Measurements from ENCODE around the gene SH3BP5.

Gene SH3BP5

GRCh38 chr3:15323063-15323462, 9.3 kb downstream of the SH3BP5 start:
- no peak for DNase-seq

- no peak for DNase-seq
Observed at GRCh38 chr3:15321349-15321748, 11.0 kb downstream of the SH3BP5 start.

- no peak for DNase-seq
Observed at GRCh38 chr3:15319575-15319974, 12.8 kb downstream of the SH3BP5 start.

GRCh38 chr3:15319136-15319535, 13.2 kb downstream of the SH3BP5 start:
- DNase-seq = no peak

GRCh38 chr3:15318661-15319060, 13.7 kb downstream of the SH3BP5 start:
- no peak for DNase-seq

GRCh38 chr3:15316998-15317435, 15.4 kb downstream of the SH3BP5 start:
- no peak for DNase-seq

- DNase-seq = no peak
Observed at GRCh38 chr3:15315003-15315402, 17.4 kb downstream of the SH3BP5 start.

GRCh38 chr3:15314276-15314675, 18.1 kb downstream of the SH3BP5 start:
- no peak for DNase-seq

- DNase-seq = no peak
Observed at GRCh38 chr3:15313461-15313860, 18.9 kb downstream of the SH3BP5 start.

GRCh38 chr3:15312550-15312949, 19.8 kb downstream of the SH3BP5 start:
- no peak for DNase-seq

GRCh38 chr3:15310491-15311370, 21.7 kb downstream of the SH3BP5 start:
- peak; percentile 83 for DNase-seq

- peak; percentile 69 for DNase-seq
Observed at GRCh38 chr3:15309662-15310335, 22.6 kb downstream of the SH3BP5 start.

- no peak for DNase-seq
Observed at GRCh38 chr3:15307580-15307979, 24.8 kb downstream of the SH3BP5 start.

GRCh38 chr3:15306979-15307359, 25.4 kb downstream of the SH3BP5 start:
- DNase-seq = no peak

- DNase-seq = no peak
Observed at GRCh38 chr3:15305359-15305844, 27.0 kb downstream of the SH3BP5 start.

GRCh38 chr3:15303728-15304127, 28.7 kb downstream of the SH3BP5 start:
- DNase-seq = no peak

- no peak for DNase-seq
Observed at GRCh38 chr3:15303216-15303615, 29.2 kb downstream of the SH3BP5 start.

GRCh38 chr3:15301761-15302160, 30.6 kb downstream of the SH3BP5 start:
- DNase-seq = no peak

GRCh38 chr3:15300323-15301078, 31.9 kb downstream of the SH3BP5 start:
- DNase-seq = no peak

GRCh38 chr3:15299036-15299435, 33.4 kb downstream of the SH3BP5 start:
- no peak for DNase-seq

- no peak for DNase-seq
Observed at GRCh38 chr3:15298504-15298903, 33.9 kb downstream of the SH3BP5 start.

- no peak for DNase-seq
Observed at GRCh38 chr3:15297608-15298350, 34.6 kb downstream of the SH3BP5 start.

GRCh38 chr3:15295506-15295905, 36.9 kb downstream of the SH3BP5 start:
- no peak for DNase-seq
